ENCODE measurements around the gene ICOS.

DNA sequence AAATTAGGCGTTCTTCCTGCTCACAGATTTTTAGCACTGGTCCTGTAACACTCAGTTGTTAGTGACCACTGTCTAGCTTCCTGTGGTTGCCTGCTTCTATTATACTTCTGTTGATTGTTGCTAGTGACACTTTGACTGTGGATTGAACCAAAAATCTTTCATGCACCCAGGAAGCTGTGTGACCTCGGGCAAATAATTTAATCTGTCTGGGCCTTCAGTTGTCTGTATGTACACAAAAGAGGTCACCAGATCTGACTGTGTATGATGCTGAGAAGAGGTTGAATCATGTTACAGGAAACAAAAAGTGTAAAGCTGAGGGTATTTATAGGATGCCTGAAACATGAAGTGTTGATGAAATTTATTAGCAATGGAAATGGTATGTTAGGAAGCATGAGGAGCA, 12.7 kb downstream of the ICOS start:
- TF ChIP-seq EZH2 (IDR thresholded peaks at IDR 0.05; ENCODE audit: borderline replicate concordance, low read depth, low read length, severe bottlenecking) (no peak), POLR2AphosphoS5 (IDR thresholded peaks at IDR 0.05; ENCODE audit: insufficient read depth, low read depth, low read length) (no peak), POLR2A (IDR thresholded peaks at IDR 0.05; ENCODE audit: low read depth, low read length) (no peak), GATA2 (IDR thresholded peaks at IDR 0.05; ENCODE audit: insufficient read depth, insufficient read length, low read depth, low read length) (no peak), FOS (IDR thresholded peaks at IDR 0.05; ENCODE audit: borderline replicate concordance, insufficient read depth, low read length) (no peak), MYC (IDR thresholded peaks at IDR 0.05; ENCODE audit: low read depth, low read length) (no peak), JUN (IDR thresholded peaks at IDR 0.05; ENCODE audit: borderline replicate concordance, insufficient read depth, insufficient read length, low read depth) (no peak)
- TF ChIP-seq, protein P1, sequence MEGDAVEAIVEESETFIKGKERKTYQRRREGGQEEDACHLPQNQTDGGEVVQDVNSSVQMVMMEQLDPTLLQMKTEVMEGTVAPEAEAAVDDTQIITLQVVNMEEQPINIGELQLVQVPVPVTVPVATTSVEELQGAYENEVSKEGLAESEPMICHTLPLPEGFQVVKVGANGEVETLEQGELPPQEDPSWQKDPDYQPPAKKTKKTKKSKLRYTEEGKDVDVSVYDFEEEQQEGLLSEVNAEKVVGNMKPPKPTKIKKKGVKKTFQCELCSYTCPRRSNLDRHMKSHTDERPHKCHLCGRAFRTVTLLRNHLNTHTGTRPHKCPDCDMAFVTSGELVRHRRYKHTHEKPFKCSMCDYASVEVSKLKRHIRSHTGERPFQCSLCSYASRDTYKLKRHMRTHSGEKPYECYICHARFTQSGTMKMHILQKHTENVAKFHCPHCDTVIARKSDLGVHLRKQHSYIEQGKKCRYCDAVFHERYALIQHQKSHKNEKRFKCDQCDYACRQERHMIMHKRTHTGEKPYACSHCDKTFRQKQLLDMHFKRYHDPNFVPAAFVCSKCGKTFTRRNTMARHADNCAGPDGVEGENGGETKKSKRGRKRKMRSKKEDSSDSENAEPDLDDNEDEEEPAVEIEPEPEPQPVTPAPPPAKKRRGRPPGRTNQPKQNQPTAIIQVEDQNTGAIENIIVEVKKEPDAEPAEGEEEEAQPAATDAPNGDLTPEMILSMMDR (IDR thresholded peaks at IDR 0.05; ENCODE audit: extremely low read depth in 1 of 2, insufficient read depth in 1 of 2, low read depth in 1 of 2, low read length in 2 of 2) = no peak
- TF ChIP-seq, protein P2, sequence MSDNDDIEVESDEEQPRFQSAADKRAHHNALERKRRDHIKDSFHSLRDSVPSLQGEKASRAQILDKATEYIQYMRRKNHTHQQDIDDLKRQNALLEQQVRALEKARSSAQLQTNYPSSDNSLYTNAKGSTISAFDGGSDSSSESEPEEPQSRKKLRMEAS (IDR thresholded peaks at IDR 0.05; ENCODE audit: insufficient read depth, insufficient read length) = no peak
